Measurements from ENCODE around the gene C10orf67.

GRCh38 chr10:23342213-23342884 is 2.2 kb downstream of the C10orf67 start:
- TF ChIP-seq CTCF (IDR thresholded peaks at IDR 0.05), result no peak
- no peak for TF ChIP-seq EZH2 (IDR thresholded peaks at IDR 0.05; ENCODE audit: borderline replicate concordance, insufficient read depth, low read depth, low read length, poor library complexity, severe bottlenecking)
